ENCODE data around the gene RAPGEF3.

Gene RAPGEF3

DNA sequence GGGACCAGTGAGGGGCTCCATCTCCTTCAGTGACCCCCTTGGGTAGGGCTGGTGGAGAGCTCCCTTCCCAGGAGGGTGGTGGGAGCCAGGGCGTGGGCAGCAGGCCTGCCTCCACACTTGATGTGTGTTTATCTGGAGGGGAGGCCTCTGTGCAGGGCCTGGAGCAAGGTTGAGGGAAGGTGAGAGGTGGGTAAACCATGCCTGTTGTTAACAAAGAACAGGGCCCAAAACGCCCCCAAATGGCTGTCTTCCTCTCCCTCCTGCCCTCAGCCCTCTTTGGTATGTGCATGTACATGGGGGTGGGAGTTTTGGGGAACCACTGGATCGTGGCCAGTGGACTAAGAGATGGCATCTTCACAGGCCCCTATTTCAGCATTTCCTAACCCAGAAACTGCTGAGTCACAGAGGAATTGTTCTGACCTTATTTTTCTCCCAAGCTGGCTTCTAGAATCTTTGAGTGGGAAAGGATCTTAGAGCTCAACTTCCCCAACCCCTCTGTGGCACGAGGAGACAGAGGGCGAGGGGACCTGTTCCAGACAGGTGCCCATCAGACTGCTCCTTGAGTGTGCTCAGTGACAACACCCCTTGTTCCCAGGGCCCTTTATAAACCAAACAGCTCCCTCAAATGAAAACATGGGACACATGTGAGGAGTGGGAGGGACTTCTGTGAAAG, 17.9 kb upstream of the RAPGEF3 start:
- peak overlapping the region; percentile 92 for H3K4me2 ChIP-seq (ENCODE audit: low read depth, low read length, poor library complexity, severe bottlenecking)
- H2AFZ ChIP-seq (ENCODE audit: low read length): no peak overlapping the region
- no peaks in the 10 kb centered on the region for H3K9me2 ChIP-seq (replicated peaks; ENCODE audit: low read depth, low read length)
- H4K20me1 ChIP-seq (ENCODE audit: insufficient read depth, low read length, poor library complexity, severe bottlenecking): peaks cover 5% of the 10 kb centered on the region
- H3K4me1 ChIP-seq (ENCODE audit: insufficient read depth, low read length, poor library complexity, severe bottlenecking): peaks cover 49% of the 10 kb centered on the region
- H3K9ac ChIP-seq (ENCODE audit: low read depth, low read length, poor library complexity, severe bottlenecking): peak overlapping the region; percentile 25
- no peaks in the 10 kb centered on the region for H3K9me3 ChIP-seq (ENCODE audit: insufficient read depth, low read depth, low read length)
- peaks cover 10% of the 10 kb centered on the region for H3K79me2 ChIP-seq (ENCODE audit: insufficient read depth, low read length)
- H3K36me3 ChIP-seq (ENCODE audit: insufficient read depth, low read length): no peaks in the 10 kb centered on the region; the same call in 1 of the 2 replicates
- TF ChIP-seq, protein P1, sequence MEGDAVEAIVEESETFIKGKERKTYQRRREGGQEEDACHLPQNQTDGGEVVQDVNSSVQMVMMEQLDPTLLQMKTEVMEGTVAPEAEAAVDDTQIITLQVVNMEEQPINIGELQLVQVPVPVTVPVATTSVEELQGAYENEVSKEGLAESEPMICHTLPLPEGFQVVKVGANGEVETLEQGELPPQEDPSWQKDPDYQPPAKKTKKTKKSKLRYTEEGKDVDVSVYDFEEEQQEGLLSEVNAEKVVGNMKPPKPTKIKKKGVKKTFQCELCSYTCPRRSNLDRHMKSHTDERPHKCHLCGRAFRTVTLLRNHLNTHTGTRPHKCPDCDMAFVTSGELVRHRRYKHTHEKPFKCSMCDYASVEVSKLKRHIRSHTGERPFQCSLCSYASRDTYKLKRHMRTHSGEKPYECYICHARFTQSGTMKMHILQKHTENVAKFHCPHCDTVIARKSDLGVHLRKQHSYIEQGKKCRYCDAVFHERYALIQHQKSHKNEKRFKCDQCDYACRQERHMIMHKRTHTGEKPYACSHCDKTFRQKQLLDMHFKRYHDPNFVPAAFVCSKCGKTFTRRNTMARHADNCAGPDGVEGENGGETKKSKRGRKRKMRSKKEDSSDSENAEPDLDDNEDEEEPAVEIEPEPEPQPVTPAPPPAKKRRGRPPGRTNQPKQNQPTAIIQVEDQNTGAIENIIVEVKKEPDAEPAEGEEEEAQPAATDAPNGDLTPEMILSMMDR (conservative IDR thresholded peaks at IDR 0.05; ENCODE audit: low read length): no peak
- TF ChIP-seq EZH2phosphoT487 (IDR thresholded peaks at IDR 0.05; ENCODE audit: borderline replicate concordance): no peak
- H3K4me3 ChIP-seq (ENCODE audit: low read length, poor library complexity, severe bottlenecking): no peak overlapping the region
- H3F3A ChIP-seq (ENCODE audit: low read depth): no peaks in the 10 kb centered on the region; the same call in 1 of the 2 replicates
- H3K27me3 ChIP-seq (ENCODE audit: insufficient read depth, low read length, poor library complexity, severe bottlenecking): no peaks in the 10 kb centered on the region

DNA sequence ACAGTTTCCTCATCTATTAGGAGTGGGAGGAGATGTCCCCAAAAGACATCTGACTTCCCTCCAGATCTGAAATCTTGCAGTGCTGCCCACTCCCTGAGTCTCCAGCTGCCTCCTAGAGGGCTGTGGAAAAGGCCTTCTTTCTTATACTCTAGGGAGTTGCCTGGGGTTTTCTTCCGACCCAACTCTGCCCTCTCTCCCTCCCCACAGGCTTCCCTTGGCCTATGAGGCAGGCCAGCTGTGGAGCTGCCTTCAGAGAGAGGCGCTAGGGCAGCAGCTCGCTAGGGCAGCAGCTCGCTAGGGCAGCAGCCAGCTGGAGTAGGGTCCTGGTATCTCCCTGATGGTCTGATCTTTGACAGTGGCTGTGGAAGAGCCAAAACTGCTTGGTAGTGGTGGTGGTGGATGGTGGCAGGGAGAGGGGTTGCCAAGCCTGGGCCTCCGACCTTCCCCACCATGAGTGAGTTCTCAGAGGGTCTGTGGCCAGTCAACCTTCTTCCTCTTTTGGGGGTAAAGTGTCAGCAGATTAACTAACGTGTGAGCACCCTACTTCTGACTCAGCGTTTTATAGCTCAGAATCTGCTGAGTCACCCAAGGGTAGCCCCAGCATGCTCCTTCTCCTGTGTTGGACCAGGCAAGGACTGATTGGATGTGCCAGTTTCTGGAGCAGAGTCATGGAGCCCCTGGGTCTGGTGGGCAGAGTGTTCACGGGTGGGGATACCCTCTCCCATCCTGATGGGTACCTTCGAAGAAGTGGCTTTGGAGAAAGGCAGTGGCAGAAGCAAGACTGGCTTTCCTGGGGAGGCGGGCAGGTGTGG, 16.6 kb upstream of the RAPGEF3 start:
- H3K36me3 ChIP-seq (ENCODE audit: insufficient read depth, low read length): no peaks in the 10 kb centered on the region
- H3K4me1 ChIP-seq (ENCODE audit: insufficient read depth, low read length, poor library complexity, severe bottlenecking): peaks cover 49% of the 10 kb centered on the region
- H2AFZ ChIP-seq (ENCODE audit: low read length): no peak overlapping the region
- H3K9ac ChIP-seq (ENCODE audit: low read depth, low read length, poor library complexity, severe bottlenecking): peak overlapping the region; percentile 25
- H3K27me3 ChIP-seq (ENCODE audit: insufficient read depth, low read length, poor library complexity, severe bottlenecking): no peaks in the 10 kb centered on the region
- H3K9me3 ChIP-seq (ENCODE audit: insufficient read depth, low read depth, low read length): no peaks in the 10 kb centered on the region
- peaks cover 5% of the 10 kb centered on the region for H4K20me1 ChIP-seq (ENCODE audit: insufficient read depth, low read length, poor library complexity, severe bottlenecking)
- H3K4me2 ChIP-seq (ENCODE audit: low read depth, low read length, poor library complexity, severe bottlenecking): peak overlapping the region; percentile 92
- peak overlapping the region; percentile 22 for H3K4me3 ChIP-seq (ENCODE audit: low read length, poor library complexity, severe bottlenecking)
- H3K9me2 ChIP-seq (replicated peaks; ENCODE audit: low read depth, low read length): no peaks in the 10 kb centered on the region
- H3K79me2 ChIP-seq (ENCODE audit: insufficient read depth, low read length): peaks cover 10% of the 10 kb centered on the region
- no peaks in the 10 kb centered on the region; the same call in 1 of the 2 replicates for H3F3A ChIP-seq (ENCODE audit: low read depth)
- TF ChIP-seq EZH2phosphoT487 (IDR thresholded peaks at IDR 0.05; ENCODE audit: borderline replicate concordance): no peak
- TF ChIP-seq, protein P1 (conservative IDR thresholded peaks at IDR 0.05; ENCODE audit: low read length): no peak

DNA sequence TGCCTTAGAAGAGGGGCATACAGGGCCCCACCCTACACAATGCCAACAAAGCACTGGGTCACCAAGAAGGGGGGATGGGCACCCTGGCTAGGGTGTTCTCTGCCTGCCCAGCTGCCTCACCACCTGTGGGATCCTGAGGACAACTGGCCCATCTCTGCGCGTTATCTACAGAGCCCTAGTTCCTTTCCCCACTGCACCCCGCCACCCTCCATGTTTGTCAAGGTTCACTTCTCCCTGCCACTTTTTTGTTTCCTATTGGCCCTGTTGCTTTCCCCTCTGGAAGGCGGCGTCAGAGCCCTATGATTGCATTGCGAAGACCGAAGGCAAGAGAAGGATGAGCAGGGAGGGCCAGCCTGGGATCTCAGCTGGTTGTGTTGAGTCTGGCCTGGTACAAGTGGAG, 16.0 kb upstream of the RAPGEF3 start:
- no peaks in the 10 kb centered on the region for H3K27me3 ChIP-seq (ENCODE audit: insufficient read depth, low read length, poor library complexity, severe bottlenecking)
- peaks cover 49% of the 10 kb centered on the region for H3K4me1 ChIP-seq (ENCODE audit: insufficient read depth, low read length, poor library complexity, severe bottlenecking)
- no peaks in the 10 kb centered on the region; the same call in 1 of the 2 replicates for H3F3A ChIP-seq (ENCODE audit: low read depth)
- H4K20me1 ChIP-seq (ENCODE audit: insufficient read depth, low read length, poor library complexity, severe bottlenecking): peaks cover 5% of the 10 kb centered on the region
- H3K9me2 ChIP-seq (replicated peaks; ENCODE audit: low read depth, low read length): no peaks in the 10 kb centered on the region
- H3K36me3 ChIP-seq (ENCODE audit: insufficient read depth, low read length): no peaks in the 10 kb centered on the region
- TF ChIP-seq, protein P1 (conservative IDR thresholded peaks at IDR 0.05; ENCODE audit: low read length): no peak
- TF ChIP-seq EZH2phosphoT487 (IDR thresholded peaks at IDR 0.05; ENCODE audit: borderline replicate concordance): no peak
- H2AFZ ChIP-seq (ENCODE audit: low read length): no peak overlapping the region
- H3K79me2 ChIP-seq (ENCODE audit: insufficient read depth, low read length): peaks cover 10% of the 10 kb centered on the region
- no peaks in the 10 kb centered on the region for H3K9me3 ChIP-seq (ENCODE audit: insufficient read depth, low read depth, low read length)
- H3K4me3 ChIP-seq (ENCODE audit: low read length, poor library complexity, severe bottlenecking): peak overlapping the region; percentile 80
- peak overlapping the region; percentile 25 for H3K9ac ChIP-seq (ENCODE audit: low read depth, low read length, poor library complexity, severe bottlenecking)
- H3K4me2 ChIP-seq (ENCODE audit: low read depth, low read length, poor library complexity, severe bottlenecking): peak overlapping the region; percentile 92
